Suprapubic skin (tissue), 4 donors: Measurements from ENCODE around the gene SPIRE2.

Experiments used
- CTCF ChIP-seq, 2 donors: fragments of 200-600 bp in 1 of 2; fragments of 450-650 bp in 1 of 2; sonication (generic) in 1 of 2; IDR thresholded peaks; one replicate each; pipeline ENCODE4 v1.5.1; 2016 to 2019; ENCODE audit warnings: antibody characterized with exemption in 2 of 2, mild to moderate bottlenecking in 1 of 2, moderate library complexity in 1 of 2
- POLR2A ChIP-seq, 2 donors: fragments of 450-650 bp; IDR thresholded peaks; one replicate each; pipeline ENCODE4 v1.6.1; 2017; ENCODE audit warnings: antibody characterized with exemption in 2 of 2, mild to moderate bottlenecking in 2 of 2, moderate library complexity in 2 of 2
- POLR2AphosphoS5 ChIP-seq, 3 donors: sonication (generic); formaldehyde crosslinking; IDR thresholded peaks; one replicate each; pipeline ENCODE4 v1.6.1; 2017; ENCODE audit warnings: antibody characterized with exemption in 3 of 3

GRCh38 chr16:89899879-89900481, 71.7 kb downstream of the SPIRE2 start:
- no peak for TF ChIP-seq CTCF (IDR thresholded peaks at IDR 0.05)
- TF ChIP-seq POLR2A (IDR thresholded peaks at IDR 0.05), result no peak
- no peak for TF ChIP-seq POLR2AphosphoS5 (IDR thresholded peaks at IDR 0.05)
